K562 (cell line): ENCODE results near the gene SH3BP2. TPM values are rescaled to one million over a fixed set of nuclear protein-coding genes. Genes with fewer than 3 reads are reported as not detected.
A peak's percentile ranks its signal among the peaks of the same experiment; 100 is the strongest.

Source experiments
- AFF1 ChIP-seq, 2 experiments: fragments of 450-650 bp; IDR thresholded peaks; 2 replicates each; pipeline ENCODE4 v1.6.1; 2018; ENCODE audit warnings: mild to moderate bottlenecking in 2 of 2, low read depth in 1 of 2; ENCODE audit not compliant: partially characterized antibody in 2 of 2
- CEBPG ChIP-seq, 3 experiments: fragments of 200-800 bp in 1 of 3; sonication (Bioruptor generic) in 1 of 3; sonication (generic) in 1 of 3; formaldehyde crosslinking in 1 of 3; IDR thresholded peaks in 2 of 3; conservative IDR thresholded peaks in 1 of 3; 2 replicates each; pipeline versions ENCODE4 v1.6.1 to v1.8.0; 2016 to 2022; ENCODE audit warnings: missing compliant biosample characterization in 2 of 3, missing genetic modification characterization in 2 of 3, mild to moderate bottlenecking in 1 of 3, missing genetic modification reagents in 1 of 3
- CREM ChIP-seq: IDR thresholded peaks from 2 replicates; pipeline ENCODE4 v1.6.1; 2014; ENCODE audit warnings: antibody characterized with exemption, low read depth
- DMBX1 ChIP-seq: fragments of 250-450 bp; sonication (Bioruptor Pico); IDR thresholded peaks from 2 replicates; pipeline ENCODE4 v1.8.0; 2022; ENCODE audit warnings: inconsistent platforms, mild to moderate bottlenecking, moderate library complexity, borderline replicate concordance
- ELF4 ChIP-seq: fragments of 450-650 bp; formaldehyde crosslinking; IDR thresholded peaks from 2 replicates; pipeline ENCODE4 v1.4.0; 2022; ENCODE audit warnings: missing genetic modification characterization
- ELK1 ChIP-seq: sonication (generic); formaldehyde crosslinking; IDR thresholded peaks from 2 replicates; pipeline ENCODE4 v1.8.1; 2022; ENCODE audit warnings: missing genetic modification reagents
- GTF2A2 ChIP-seq: IDR thresholded peaks from 2 replicates; pipeline ENCODE4 v1.6.1; 2016; ENCODE audit warnings: mild to moderate bottlenecking, missing genetic modification characterization, missing compliant biosample characterization
- GTF2F1 ChIP-seq: IDR thresholded peaks from 2 replicates; pipeline ENCODE4 v1.6.1; 2011; ENCODE audit warnings: low read depth, low read length, improper control_type of control experiment
- MIER1 ChIP-seq: fragments of 450-650 bp; IDR thresholded peaks from 2 replicates; pipeline ENCODE4 v1.6.1; 2016; ENCODE audit warnings: antibody characterized with exemption, mild to moderate bottlenecking, low read depth
- MYNN ChIP-seq, 2 experiments: sonication (generic); formaldehyde crosslinking in 1 of 2; IDR thresholded peaks; 2 replicates each; pipeline versions ENCODE4 v1.5.0 to v1.6.1; 2016 to 2020; ENCODE audit warnings: antibody characterized with exemption in 1 of 2, missing genetic modification reagents in 1 of 2
- NKRF ChIP-seq: fragments of 450-650 bp; IDR thresholded peaks from 2 replicates; pipeline ENCODE4 v1.6.1; 2016; ENCODE audit warnings: borderline replicate concordance
- POLR2B ChIP-seq: fragments of 450-650 bp; IDR thresholded peaks from 2 replicates; pipeline ENCODE4 v1.6.1; 2018; ENCODE audit warnings: low read depth; ENCODE audit not compliant: partially characterized antibody
- PRMT5 ChIP-seq: sonication (generic); formaldehyde crosslinking; IDR thresholded peaks from 2 replicates; pipeline ENCODE4 v1.5.0; 2020; ENCODE audit warnings: missing genetic modification reagents
- PTBP1 ChIP-seq: fragments of 200-400 bp; formaldehyde crosslinking; IDR thresholded peaks from 2 replicates; pipeline ENCODE4 v1.6.1; 2017; ENCODE audit warnings: low read depth, low read length
- RNF2 ChIP-seq: sonication (generic); IDR thresholded peaks from 2 replicates; pipeline ENCODE4 v1.6.1; 2016
- SNRNP70 ChIP-seq: fragments of 200-400 bp; formaldehyde crosslinking; optimal IDR thresholded peaks from 2 replicates; pipeline ENCODE3; 2017; ENCODE audit warnings: low read depth, low read length
- SP1 ChIP-seq: sonication (generic); formaldehyde crosslinking; IDR thresholded peaks from 2 replicates; pipeline ENCODE4 v1.8.1; 2022; ENCODE audit warnings: mild to moderate bottlenecking, missing genetic modification reagents
- SRSF3 ChIP-seq: fragments of 200-400 bp; formaldehyde crosslinking; IDR thresholded peaks from 2 replicates; pipeline ENCODE4 v1.6.1; 2016; ENCODE audit warnings: mild to moderate bottlenecking, low read length, moderate library complexity; ENCODE audit not compliant: insufficient read depth
- STAT5A ChIP-seq: IDR thresholded peaks from 2 replicates; pipeline ENCODE4 v1.6.1; 2012; ENCODE audit warnings: low read length, inconsistent platforms, borderline replicate concordance
- ZNF253 ChIP-seq: fragments of 250-450 bp; sonication (Bioruptor Pico); conservative IDR thresholded peaks from 2 replicates; pipeline ENCODE4 v1.6.1; 2021; ENCODE audit warnings: mild to moderate bottlenecking
- ZNF79 ChIP-seq: fragments of 250-450 bp; sonication (Bioruptor Pico); IDR thresholded peaks from 2 replicates; pipeline ENCODE4 v1.4.0; 2020; ENCODE audit warnings: low read depth, mild to moderate bottlenecking, moderate library complexity
- polyA plus RNA-seq, 8 experiments: library from polyadenylated mRNA; depleted of rRNA in 4 of 8; stranded (reverse) in 5 of 8; unstranded in 3 of 8; fragments of >200 nt; fragmentation: Nextera tagmentation in 2 of 8; fragmentation: Illumina TruSeq in 1 of 8; extraction: Ambion mirVana in 2 of 8; extraction: Trizol in 1 of 8; gene quantifications; 2 replicates each; pipeline versions ENCODE4 v1.2.1 to v1.2.3, GENCODE V29; 2011 to 2014; ENCODE audit warnings: inconsistent platforms in 1 of 8, missing spikeins in 1 of 8
- total RNA-seq, 7 experiments: library from RNA; depleted of rRNA in 6 of 7; stranded (reverse); fragments of >200 nt in 6 of 7; fragmentation: Illumina TruSeq in 2 of 7; extraction: Trizol in 2 of 7; gene quantifications; 2 replicates each; pipeline versions ENCODE4 v1.2.1 to v1.2.3, GENCODE V29; 2011 to 2021; ENCODE audit warnings: low replicate concordance in 1 of 7

Gene SH3BP2
- total and polyA plus RNA-seq, 9 of the 15 experiments (the other 6 are each of a cell fraction or from before 2014, with no cell fraction given) = 0.34 to 16.0 (median 5.1) TPM

GRCh38 chr4:2867758-2868491 is 75.0 kb downstream of the SH3BP2 start (continued):
- TF ChIP-seq AFF1 (IDR thresholded peaks at IDR 0.05; ENCODE audit: low read depth in 1 of 2, partially characterized antibody in 2 of 2) (no peak), PRMT5 (no peak), GTF2F1 (no peak), MYNN (IDR thresholded peaks at IDR 0.05) (0 out of 2 replicates have a peak, but pooled peaks have one; percentile 32), MYNN (CRISPR knock-in tag; IDR thresholded peaks at IDR 0.05) (no peak), ZNF253 (CRISPR knock-in tag) (no peak), MIER1 (no peak), ELK1 (CRISPR knock-in tag) (no peak), RNF2 (no peak), SNRNP70 (no peak), GTF2A2 (no peak), POLR2B (no peak), STAT5A (peak; percentile 85), PTBP1 (no peak), DMBX1 (peak; percentile 78; the same call in 1 of the 2 replicates), SP1 (CRISPR knock-in tag) (0 out of 2 replicates have a peak, but pooled peaks have one; percentile 36), SRSF3 (no peak), CEBPG (CRISPR knock-in tag; IDR thresholded peaks at IDR 0.05) (no peak), CEBPG (tag; conservative IDR thresholded peaks at IDR 0.05 in 1 of 2, IDR thresholded peaks at IDR 0.05 in 1 of 2) (no peak), NKRF (no peak), CREM (peak; percentile 47), ZNF79 (no peak), ELF4 (CRISPR knock-in tag) (no peak)
